Trophoblast cell (in vitro differentiated cells and primary cell): ENCODE measurements around the gene ZSCAN25.
"Not testable (repeated sequence)": the region's sequence is repeated elsewhere in the genome, so short reads cannot be mapped to it uniquely, and the experiment has no call there.

Source experiments
- DNase-seq, 2 donors: peaks; one replicate each; pipeline ENCODE4 v3.0.0-alpha.2; 2016
- H2AFZ ChIP-seq: 2 replicates; pipeline ENCODE4 v1.6.1; 2013; ENCODE audit warnings: low read length, moderate library complexity, mild to moderate bottlenecking; ENCODE audit not compliant: insufficient read depth, poor library complexity
- H2AK5ac ChIP-seq: 2 replicates; pipeline ENCODE4 v1.6.1; 2013; ENCODE audit warnings: mild to moderate bottlenecking, low read length
- H2BK120ac ChIP-seq: 2 replicates; pipeline ENCODE4 v1.6.1; 2013; ENCODE audit warnings: low read length, mild to moderate bottlenecking, moderate library complexity; ENCODE audit not compliant: insufficient read depth, poor library complexity
- H2BK12ac ChIP-seq: 2 replicates; pipeline ENCODE4 v1.6.1; 2013; ENCODE audit warnings: mild to moderate bottlenecking, low read length, moderate library complexity
- H2BK5ac ChIP-seq: 2 replicates; pipeline ENCODE4 v1.6.1; 2013; ENCODE audit warnings: low read length, low read depth, moderate library complexity, mild to moderate bottlenecking; ENCODE audit not compliant: poor library complexity
- H3K14ac ChIP-seq: 2 replicates; pipeline ENCODE4 v1.6.1; 2013; ENCODE audit warnings: mild to moderate bottlenecking, low read length
- H3K18ac ChIP-seq: 2 replicates; pipeline ENCODE4 v1.6.1; 2013; ENCODE audit warnings: mild to moderate bottlenecking, low read length
- H3K23ac ChIP-seq: 2 replicates; pipeline ENCODE4 v1.6.1; 2013; ENCODE audit warnings: low read length
- H3K27ac ChIP-seq: 2 replicates; pipeline ENCODE4 v1.5.1; 2013; ENCODE audit warnings: low read depth, mild to moderate bottlenecking, inconsistent platforms, low read length, moderate library complexity
- H3K27me3 ChIP-seq: 2 replicates; pipeline ENCODE4 v1.6.1; 2013; ENCODE audit warnings: inconsistent platforms, mild to moderate bottlenecking, low read length, moderate library complexity; ENCODE audit not compliant: insufficient read depth
- H3K36me3 ChIP-seq, 2 experiments: 1 replicate in 1 of 2; 2 replicates in 1 of 2; pipeline ENCODE4 v1.6.1; 2013; ENCODE audit warnings: low read length in 2 of 2, mild to moderate bottlenecking in 2 of 2, moderate library complexity in 1 of 2; ENCODE audit not compliant: insufficient read depth in 2 of 2, control insufficient read depth in 1 of 2
- H3K4ac ChIP-seq: 2 replicates; pipeline ENCODE4 v1.6.1; 2013; ENCODE audit warnings: low read depth, mild to moderate bottlenecking, low read length, moderate library complexity
- H3K4me1 ChIP-seq, 2 experiments: 1 replicate in 1 of 2; 2 replicates in 1 of 2; pipeline ENCODE4 v1.6.1; 2013; ENCODE audit warnings: low read length in 2 of 2, mild to moderate bottlenecking in 2 of 2, moderate library complexity in 1 of 2; ENCODE audit not compliant: insufficient read depth in 2 of 2, control insufficient read depth in 1 of 2
- H3K4me2 ChIP-seq: 2 replicates; pipeline ENCODE4 v1.6.1; 2013; ENCODE audit warnings: inconsistent platforms, mild to moderate bottlenecking, low read length, moderate library complexity
- H3K4me3 ChIP-seq: 2 replicates; pipeline ENCODE4 v1.5.1; 2013; ENCODE audit warnings: mild to moderate bottlenecking, low read depth, low read length, inconsistent platforms
- H3K79me1 ChIP-seq: one replicate; pipeline ENCODE4 v1.6.1; 2013; ENCODE audit warnings: low read length
- H3K79me2 ChIP-seq: 2 replicates; pipeline ENCODE4 v1.6.1; 2013; ENCODE audit warnings: low read length, mild to moderate bottlenecking; ENCODE audit not compliant: control insufficient read depth, insufficient read depth, poor library complexity
- H3K9ac ChIP-seq: 2 replicates; pipeline ENCODE4 v1.6.1; 2013; ENCODE audit warnings: mild to moderate bottlenecking, low read length
- H3K9me3 ChIP-seq: 2 replicates; pipeline ENCODE4 v1.6.1; 2013; ENCODE audit warnings: low read depth, mild to moderate bottlenecking, control low read depth, inconsistent platforms, low read length; ENCODE audit not compliant: insufficient read depth
- H4K12ac ChIP-seq: 2 replicates; pipeline ENCODE4 v1.6.1; 2013; ENCODE audit warnings: low read depth, mild to moderate bottlenecking, low read length, moderate library complexity
- H4K8ac ChIP-seq: 2 replicates; pipeline ENCODE4 v1.6.1; 2013; ENCODE audit warnings: low read depth, mild to moderate bottlenecking, low read length, moderate library complexity
- H4K91ac ChIP-seq: one replicate; pipeline ENCODE4 v1.6.1; 2013; ENCODE audit warnings: low read depth, mild to moderate bottlenecking, low read length, moderate library complexity
- WGBS: extraction: QIAGEN DNeasy Blood & Tissue Kit; methylation state at CpG from one replicate; pipeline ENCODE4 v1.1.7; 2013; ENCODE audit warnings: missing lambda C conversion rate; ENCODE audit not compliant: insufficient read length, insufficient coverage; ENCODE audit errors: extremely low coverage; 5-methylcytosine and 5-hydroxymethylcytosine counted together

The ZSCAN25 gene

GRCh38 chr7:99629643-99630042 is 12.9 kb downstream of the ZSCAN25 start:
- Histone ChIP-seq H3K4me3 (no peak overlapping the region), H3K4me2 (no peak overlapping the region), H3K4ac (no peak overlapping the region), H3K14ac (no peak overlapping the region), H3K18ac (no peak overlapping the region), H4K8ac (no peak overlapping the region), H2AFZ (no peak overlapping the region), H3K79me2 (no peaks in the 10 kb centered on the region), H3K27ac (no peak overlapping the region), H3K79me1 (no peaks in the 10 kb centered on the region), H2BK5ac (no peak overlapping the region), H2AK5ac (no peak overlapping the region), H3K36me3 (peaks cover 45 to 61% of the 10 kb centered on the region in 2 experiments), H4K91ac (no peak overlapping the region), H3K9ac (no peak overlapping the region), H2BK120ac (no peak overlapping the region), H4K12ac (no peak overlapping the region), H2BK12ac (no peak overlapping the region), H3K4me1 (no peaks in the 10 kb centered on the region), H3K27me3 (no peaks in the 10 kb centered on the region), H3K23ac (no peak overlapping the region), H3K9me3 (peaks cover 2% of the 10 kb centered on the region)
- no CpG with 5 or more reads among the region's 20 CpGs for WGBS
- DNase-seq, result no peak

- H3K4me2 ChIP-seq, result no peak overlapping the region
- no peak overlapping the region for H3K18ac ChIP-seq
- H3K4ac ChIP-seq, result no peak overlapping the region
- H2AK5ac ChIP-seq, result no peak overlapping the region
- peak; percentile 10 to 40 for DNase-seq
- H3K4me3 ChIP-seq, result no peak overlapping the region
- H3K79me2 ChIP-seq, result no peaks in the 10 kb centered on the region
- H4K91ac ChIP-seq, result no peak overlapping the region
- no CpG with 5 or more reads among the region's 9 CpGs for WGBS
- H4K8ac ChIP-seq, result no peak overlapping the region
- peaks cover 29 to 43% of the 10 kb centered on the region in 2 experiments for H3K36me3 ChIP-seq
- H4K12ac ChIP-seq, result no peak overlapping the region
- H2BK5ac ChIP-seq, result peak overlapping the region; percentile 49
- H3K27me3 ChIP-seq, result no peaks in the 10 kb centered on the region
- H3K14ac ChIP-seq, result no peak overlapping the region
- H3K23ac ChIP-seq, result no peak overlapping the region
- H3K9ac ChIP-seq, result no peak overlapping the region
- H3K79me1 ChIP-seq, result no peaks in the 10 kb centered on the region
- H3K9me3 ChIP-seq, result peaks cover 2% of the 10 kb centered on the region
- H2BK120ac ChIP-seq, result no peak overlapping the region
- no peaks in the 10 kb centered on the region for H3K4me1 ChIP-seq
- H3K27ac ChIP-seq, result no peak overlapping the region
- H2AFZ ChIP-seq, result no peak overlapping the region
- no peak overlapping the region for H2BK12ac ChIP-seq
Measured at GRCh38 chr7:99631295-99632109, 14.8 kb downstream of the ZSCAN25 start.

GRCh38 chr7:99637414-99637813 is 20.7 kb downstream of the ZSCAN25 start:
- peaks cover 6 to 12% of the 10 kb centered on the region in 2 experiments for H3K36me3 ChIP-seq
- H4K12ac ChIP-seq, H3K27me3 ChIP-seq, H4K91ac ChIP-seq, H3K79me1 ChIP-seq, H3K4me3 ChIP-seq, H3K4me1 ChIP-seq, H3K4ac ChIP-seq, H3K14ac ChIP-seq, H2BK5ac ChIP-seq, H3K9ac ChIP-seq, H3K4me2 ChIP-seq, H2BK12ac ChIP-seq, H4K8ac ChIP-seq, H2AFZ ChIP-seq, H3K27ac ChIP-seq, DNase-seq, H2AK5ac ChIP-seq, H3K79me2 ChIP-seq, H3K18ac ChIP-seq, H2BK120ac ChIP-seq, H3K23ac ChIP-seq, H3K9me3 ChIP-seq: not testable (repeated sequence)
- no CpG with 5 or more reads among the region's 2 CpGs for WGBS

GRCh38 chr7:99638731-99639130 is 22.0 kb downstream of the ZSCAN25 start:
- DNase-seq, result no peak
- H3K4me2 ChIP-seq, result no peak overlapping the region
- no peaks in the 10 kb centered on the region for H3K27me3 ChIP-seq
- H4K12ac ChIP-seq, result no peak overlapping the region
- H3K79me2 ChIP-seq, result no peaks in the 10 kb centered on the region
- no peaks in the 10 kb centered on the region for H3K9me3 ChIP-seq
- no peak overlapping the region for H4K8ac ChIP-seq
- H3K4me1 ChIP-seq, result no peaks in the 10 kb centered on the region
- no CpG with 5 or more reads among the region's 23 CpGs for WGBS
- peaks cover 4 to 9% of the 10 kb centered on the region in 2 experiments for H3K36me3 ChIP-seq
- no peak overlapping the region for H2BK5ac ChIP-seq
- H3K14ac ChIP-seq, result no peak overlapping the region
- no peaks in the 10 kb centered on the region for H3K79me1 ChIP-seq
- no peak overlapping the region for H3K18ac ChIP-seq
- H2AFZ ChIP-seq, result no peak overlapping the region
- no peak overlapping the region for H3K4ac ChIP-seq
- H4K91ac ChIP-seq, result no peak overlapping the region
- no peak overlapping the region for H2AK5ac ChIP-seq
- H2BK120ac ChIP-seq, result no peak overlapping the region
- H2BK12ac ChIP-seq, result no peak overlapping the region
- H3K23ac ChIP-seq, result no peak overlapping the region
- H3K27ac ChIP-seq, result no peak overlapping the region
- no peak overlapping the region for H3K4me3 ChIP-seq
- H3K9ac ChIP-seq, result no peak overlapping the region
